ENCODE results near the gene LOC128125822.
A peak's percentile ranks its signal among the peaks of the same experiment; 100 is the strongest.
"Not testable (repeated sequence)": the region's sequence is repeated elsewhere in the genome, so short reads cannot be mapped to it uniquely, and the experiment has no call there.

Gene LOC128125822

DNA sequence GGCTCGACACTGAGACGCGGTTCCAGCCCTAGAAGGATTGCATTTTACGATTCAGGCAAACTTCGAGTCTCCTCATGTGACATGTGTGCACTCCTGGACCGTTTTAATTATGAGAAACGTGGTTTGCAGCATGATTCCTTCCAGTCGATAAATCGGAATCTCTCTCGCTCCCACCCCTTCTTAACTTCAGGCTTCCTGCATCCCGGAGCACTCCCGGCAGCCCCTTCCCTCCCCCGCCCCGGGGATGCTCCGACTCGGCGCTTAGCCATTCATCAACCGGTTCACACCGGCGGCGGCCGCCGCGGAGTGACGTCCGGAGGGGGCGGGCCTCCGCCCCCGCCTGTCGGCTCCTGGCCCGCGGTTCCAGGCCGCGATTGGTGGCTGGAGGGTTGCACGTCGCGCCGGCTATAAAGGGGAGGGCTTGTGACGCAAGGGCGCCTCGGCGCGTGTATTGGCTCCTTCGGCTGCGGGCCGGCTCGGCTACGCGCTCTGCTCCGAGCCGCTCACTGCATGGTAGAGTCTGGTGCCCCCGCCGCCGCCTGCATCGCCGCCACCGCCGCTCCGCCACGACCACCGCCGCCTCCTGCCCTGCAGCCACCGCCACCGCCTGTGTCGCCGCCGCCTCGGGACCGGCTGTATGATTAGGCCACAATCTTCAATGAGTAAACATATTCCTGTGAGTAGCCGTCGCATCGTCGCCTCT, at the start of gene LOC128125822, which contains the start of gene PTP4A1:
Gene LOC128125822 (plus strand): TSS at position 437 of the 703 bp plus-strand sequence.
Gene PTP4A1 (plus strand): TSS at position 437 of the 703 bp plus-strand sequence. CDS start 4,401 bp downstream, outside the sequence.
- DNase-seq (ENCODE audit: low read depth) = peak; percentile 93

DNA sequence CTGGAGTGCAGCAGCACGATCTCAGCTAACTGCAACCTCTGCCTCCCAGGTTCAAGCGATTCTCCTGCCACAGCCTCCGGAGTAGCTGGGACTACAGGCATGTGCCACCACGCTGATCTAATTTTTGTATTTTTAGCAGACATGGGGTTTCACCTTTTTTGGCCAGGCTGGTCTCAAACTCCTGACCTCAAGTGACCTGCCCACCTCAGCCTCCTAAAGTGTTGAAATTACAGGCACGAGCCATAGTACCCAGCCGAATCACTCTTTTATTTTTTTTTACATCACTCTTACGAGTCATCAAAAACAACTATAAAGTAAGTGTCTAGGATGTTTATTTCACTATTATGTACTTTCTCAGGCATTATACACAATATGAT, 49.4 kb upstream of the LOC128125822 start:
- DNase-seq (ENCODE audit: low read depth) = not testable (repeated sequence)

DNA sequence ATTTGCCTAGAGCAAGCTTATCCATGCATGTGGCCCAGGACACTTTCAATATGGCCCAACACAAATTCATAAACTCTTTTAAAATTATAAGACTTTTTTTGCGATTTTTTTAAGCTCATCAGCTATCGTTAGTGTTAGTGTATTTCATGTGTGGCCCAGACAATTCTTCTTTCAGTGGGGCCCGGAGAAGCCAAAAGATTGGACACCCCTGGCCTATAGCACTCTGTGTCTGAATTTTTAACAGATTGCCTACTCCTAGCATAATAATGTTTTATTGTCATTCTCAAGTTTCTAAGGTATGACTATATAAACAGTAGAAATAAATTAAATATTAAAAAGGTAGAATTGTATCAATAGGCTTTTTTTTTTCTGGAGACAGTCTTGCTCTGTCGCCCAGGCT, 48.6 kb upstream of the LOC128125822 start:
- no peak for DNase-seq (ENCODE audit: low read depth)

DNA sequence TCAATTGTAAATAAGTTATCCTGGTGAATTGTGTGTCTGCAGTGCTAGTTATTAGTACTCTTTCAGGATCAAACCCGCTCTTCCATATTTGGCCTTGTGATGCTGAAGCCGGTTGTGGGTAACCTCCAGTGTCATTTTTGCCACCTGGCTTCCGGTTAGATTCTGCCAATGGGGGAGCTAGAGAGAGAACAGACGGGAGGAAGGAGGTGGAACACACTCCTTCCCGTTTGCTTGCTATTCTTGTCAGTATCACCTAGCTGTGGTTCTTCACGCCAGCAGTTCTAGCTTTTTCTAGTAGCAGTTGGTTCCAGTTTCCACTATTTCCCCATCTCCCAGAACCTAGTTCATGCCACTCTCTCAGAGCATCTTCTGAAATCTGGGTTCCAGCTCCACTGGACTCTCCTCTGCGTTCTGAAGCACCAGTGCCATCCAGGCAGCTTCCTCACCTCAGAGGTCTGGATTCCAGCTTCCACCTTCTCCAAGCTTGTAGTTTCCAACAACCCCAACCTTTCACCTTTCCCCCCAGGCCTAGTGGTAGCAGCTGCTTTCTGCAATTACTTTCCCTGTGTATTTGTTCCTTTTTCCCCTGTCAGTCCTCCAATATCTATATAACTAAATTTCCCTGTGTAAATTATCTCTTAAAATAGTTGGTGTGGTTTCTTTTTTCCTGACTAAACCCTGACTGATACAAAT, 46.9 kb upstream of the LOC128125822 start:
- no peak for DNase-seq (ENCODE audit: low read depth)

- no peak for DNase-seq (ENCODE audit: low read depth)
These were observed 45.3 kb upstream of the LOC128125822 start for GRCh38 chr6:63526931-63527330.

DNA sequence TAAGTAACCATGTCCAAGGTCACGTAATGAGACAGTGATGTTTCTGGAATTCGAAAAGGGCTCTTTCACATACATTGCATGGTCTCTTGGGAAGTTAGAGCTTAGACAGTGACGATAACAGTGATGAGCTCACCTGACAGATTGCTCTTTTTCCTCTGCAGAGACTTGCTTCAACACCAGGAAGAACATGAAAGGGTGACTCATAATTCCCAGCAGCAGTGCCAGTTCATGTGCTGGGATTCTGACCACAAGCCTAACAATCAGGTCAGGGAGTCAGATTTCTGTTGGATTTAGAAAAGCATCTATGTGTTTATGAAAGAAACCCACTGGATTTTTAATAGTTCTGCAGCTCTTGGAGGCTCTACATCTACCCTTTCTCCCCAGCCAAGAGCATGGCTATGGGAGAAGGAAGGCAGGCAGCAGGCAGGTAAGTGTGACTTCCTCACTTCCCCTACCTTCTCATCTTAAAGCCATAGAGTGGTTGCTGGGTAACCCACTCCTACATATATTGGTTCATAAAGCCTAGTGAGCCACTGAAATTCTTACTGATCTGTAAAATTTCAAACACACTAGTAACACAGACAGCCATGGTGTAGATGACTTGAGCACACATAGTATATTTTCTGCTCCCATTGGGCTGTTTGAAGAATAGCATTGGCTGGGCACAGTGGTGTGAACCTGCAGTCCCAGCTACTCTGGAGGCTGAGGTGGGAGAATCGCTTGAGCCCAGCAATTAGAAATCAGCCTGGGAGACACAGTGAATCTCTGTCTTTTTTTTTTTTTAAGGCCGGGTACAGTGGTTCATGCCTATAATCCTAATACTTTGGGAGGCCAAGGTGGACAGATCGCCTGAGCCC, 44.4 kb upstream of the LOC128125822 start:
- no peak for DNase-seq (ENCODE audit: low read depth)

GRCh38 chr6:63529498-63529897, 42.8 kb upstream of the LOC128125822 start:
- DNase-seq (ENCODE audit: low read depth) = no peak

DNA sequence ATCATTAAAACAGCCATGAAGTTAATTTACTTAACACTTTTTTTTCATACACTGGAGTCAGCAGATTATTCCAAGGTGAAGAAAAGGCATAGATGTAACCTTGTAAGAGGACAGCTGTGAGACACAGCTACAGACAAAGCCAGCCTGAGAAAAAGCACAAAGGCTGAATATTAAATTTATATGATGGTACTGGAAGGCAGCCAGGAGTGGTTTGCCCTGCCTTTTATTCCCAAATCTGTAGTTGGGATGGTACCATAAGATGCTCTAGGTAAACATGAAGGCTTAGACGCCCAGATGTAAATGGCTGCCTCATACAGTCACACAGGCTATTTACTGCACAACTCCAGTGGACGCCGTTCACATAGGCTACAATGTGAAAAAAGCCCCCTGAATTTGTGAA, 42.1 kb upstream of the LOC128125822 start:
- DNase-seq (ENCODE audit: low read depth) = no peak

DNA sequence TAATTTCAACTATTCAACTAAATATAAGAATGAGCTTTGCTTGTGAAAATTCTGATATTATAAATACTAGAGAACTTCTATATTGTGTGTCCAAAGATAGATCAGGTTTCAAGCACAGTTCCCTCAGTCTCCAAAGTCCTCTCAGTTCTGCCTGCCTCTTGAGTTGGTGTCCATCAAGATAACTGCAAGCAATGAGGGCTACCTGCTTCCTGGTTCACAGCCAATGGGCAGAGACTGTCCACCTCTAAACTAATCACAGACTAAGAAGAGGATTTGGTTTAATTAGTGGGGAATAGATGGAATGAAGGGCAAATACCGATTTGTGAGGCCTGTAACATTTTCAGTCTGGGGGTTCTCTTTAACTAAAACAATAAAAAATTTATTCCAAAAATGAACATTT, 41.3 kb upstream of the LOC128125822 start:
- no peak for DNase-seq (ENCODE audit: low read depth)

GRCh38 chr6:63533026-63533425, 39.3 kb upstream of the LOC128125822 start:
- no peak for DNase-seq (ENCODE audit: low read depth)

GRCh38 chr6:63533952-63534351, 38.3 kb upstream of the LOC128125822 start:
- DNase-seq (ENCODE audit: low read depth) = no peak

DNA sequence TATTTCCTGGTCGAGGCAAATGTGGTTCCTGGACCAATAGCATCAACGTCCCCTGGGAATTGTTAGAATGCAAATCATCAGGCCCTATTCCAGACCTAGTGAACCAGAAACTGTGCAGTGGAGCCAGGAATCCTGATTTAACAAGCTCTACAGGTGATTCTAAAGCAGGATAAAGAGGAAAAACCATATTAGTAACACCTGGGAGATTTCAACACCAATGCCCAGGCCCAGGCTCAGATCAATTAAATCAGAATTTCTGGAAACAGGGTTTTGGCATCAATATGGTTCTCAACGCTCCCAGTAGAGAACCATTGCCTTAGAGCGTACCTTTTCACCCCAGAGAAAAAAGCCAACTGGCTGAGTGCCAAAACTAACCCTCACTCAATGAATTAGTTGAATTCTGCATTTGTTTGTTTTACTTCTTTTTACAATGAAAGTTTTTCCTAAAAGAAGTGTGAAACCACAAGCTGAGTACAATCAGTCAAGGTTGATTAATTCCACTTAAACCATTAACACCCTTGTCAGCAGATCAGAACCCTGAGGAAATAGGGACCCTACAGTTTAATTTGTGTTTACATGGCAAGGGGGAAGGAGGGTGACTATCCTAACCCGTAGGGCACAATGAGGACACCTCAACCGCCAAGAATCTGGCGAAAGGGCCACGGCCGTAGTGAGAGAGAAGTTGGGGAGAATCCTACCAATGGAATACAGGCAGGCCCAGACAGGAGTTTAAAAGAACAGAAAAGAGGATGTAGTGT, 34.9 kb upstream of the LOC128125822 start:
- DNase-seq (ENCODE audit: low read depth) = no peak

DNA sequence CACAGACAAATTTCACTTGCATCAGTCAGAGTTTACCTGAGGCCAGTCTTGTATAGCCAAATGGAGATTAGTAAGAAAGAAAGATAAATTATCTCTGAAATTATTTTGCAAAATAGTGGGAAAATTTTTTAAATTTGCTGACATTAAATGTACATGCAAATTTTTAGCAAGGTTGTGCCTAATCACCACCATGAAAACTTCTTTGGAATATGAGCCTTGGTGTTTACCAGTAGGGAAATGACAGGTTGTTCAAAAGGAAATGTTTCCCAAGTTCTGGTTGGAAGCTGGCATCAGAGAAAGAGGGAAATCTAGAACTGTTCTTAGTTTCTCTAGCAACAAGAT, 34.4 kb upstream of the LOC128125822 start:
- no peak for DNase-seq (ENCODE audit: low read depth)

DNA sequence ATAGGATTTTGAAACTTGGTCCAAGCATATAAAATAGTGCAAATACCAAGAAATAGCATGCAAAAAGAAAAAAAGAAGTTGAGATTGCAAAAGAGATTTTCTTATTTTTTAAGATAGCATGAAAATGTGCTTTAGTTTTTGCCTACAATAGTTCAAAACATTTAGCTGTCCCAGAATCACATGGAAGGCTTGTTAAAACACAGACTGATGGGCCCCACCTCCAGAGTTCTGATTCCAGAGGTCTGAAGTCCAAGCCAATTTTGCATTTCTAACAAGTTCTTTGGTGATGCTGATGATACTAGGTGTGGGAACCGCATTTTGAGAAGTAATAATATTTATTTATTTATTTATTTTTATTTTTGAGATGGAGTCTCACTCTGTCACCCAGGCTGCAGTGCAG, 33.7 kb upstream of the LOC128125822 start:
- DNase-seq (ENCODE audit: low read depth) = no peak

DNA sequence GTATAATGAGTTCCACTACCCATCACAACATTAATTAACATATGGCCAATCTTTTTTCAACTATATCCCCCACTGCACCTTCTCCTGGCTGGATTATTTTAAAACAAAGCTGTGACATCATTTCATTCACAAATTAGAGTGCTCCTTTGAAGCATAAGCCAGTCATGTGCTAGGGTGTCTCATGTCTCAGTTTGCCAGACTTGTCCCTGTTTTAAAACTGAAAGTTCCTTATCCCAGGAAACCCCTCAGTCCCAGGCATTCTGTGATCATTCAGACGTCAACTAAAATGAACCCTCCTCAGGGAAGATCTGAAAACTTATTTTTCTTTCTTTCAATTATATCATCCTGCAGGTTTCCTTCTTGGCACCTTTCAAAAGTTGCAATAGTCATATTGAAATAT, 29.3 kb upstream of the LOC128125822 start:
- no peak for DNase-seq (ENCODE audit: low read depth)

DNA sequence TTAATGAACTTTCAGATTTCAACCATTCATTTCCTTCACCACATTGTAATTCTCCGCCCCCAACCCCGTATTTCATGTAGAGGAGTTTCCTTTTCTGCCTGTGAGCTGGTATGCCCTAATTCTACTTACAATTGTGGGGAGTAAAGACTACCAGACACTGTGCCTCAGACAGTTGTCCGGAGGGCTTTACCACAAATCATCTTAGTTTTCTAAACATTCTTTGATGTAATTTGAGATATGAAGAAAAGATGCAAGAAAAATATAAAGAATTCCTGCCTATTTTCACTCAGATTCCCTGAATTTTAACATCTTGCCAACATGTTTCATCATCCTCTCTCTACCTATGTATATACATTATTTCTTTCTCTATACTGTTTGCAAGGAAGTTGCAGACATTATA, 28.3 kb upstream of the LOC128125822 start:
- no peak for DNase-seq (ENCODE audit: low read depth)

- DNase-seq (ENCODE audit: low read depth) = no peak
These were observed 26.0 kb upstream of the LOC128125822 start for GRCh38 chr6:63546236-63546635.

DNA sequence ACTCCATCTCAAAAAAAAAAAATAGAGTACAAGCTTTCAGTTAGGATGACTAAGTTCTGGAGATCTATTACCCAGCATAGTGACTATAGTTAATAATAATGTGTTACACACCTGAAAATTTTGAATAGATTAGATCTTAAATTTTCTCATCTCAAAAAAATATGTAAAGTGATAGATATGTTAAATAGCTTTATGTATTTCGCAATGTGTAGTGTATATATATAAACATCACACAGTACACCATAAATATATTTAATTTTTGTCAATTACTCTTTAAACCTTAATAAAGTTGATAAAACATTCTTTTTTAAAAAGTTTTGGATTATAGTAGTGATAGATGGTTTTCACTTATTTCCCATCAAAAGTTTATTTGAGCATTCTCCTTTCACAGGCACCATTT, 25.6 kb upstream of the LOC128125822 start:
- DNase-seq (ENCODE audit: low read depth) = no peak

GRCh38 chr6:63549076-63549475, 23.2 kb upstream of the LOC128125822 start:
- DNase-seq (ENCODE audit: low read depth) = no peak

DNA sequence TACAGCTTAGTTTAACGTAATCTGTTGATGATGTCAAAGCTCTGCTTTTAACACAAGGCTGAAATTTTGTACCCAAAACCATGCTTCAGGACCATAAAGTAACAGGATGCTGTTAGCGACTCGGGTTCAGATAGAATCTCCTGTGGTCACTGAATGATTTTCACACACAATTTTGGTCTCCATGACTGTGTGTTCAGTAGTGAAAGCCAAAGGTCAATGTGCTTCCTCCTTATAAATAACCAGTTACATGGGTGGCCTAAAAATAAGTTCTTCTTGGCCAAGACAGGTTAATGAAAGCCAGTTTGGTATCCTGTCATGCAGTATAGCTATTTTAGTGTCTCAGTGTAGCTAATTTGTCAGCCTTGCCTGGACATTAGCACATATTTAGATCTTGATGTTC, 19.1 kb upstream of the LOC128125822 start:
- DNase-seq (ENCODE audit: low read depth) = no peak

- DNase-seq (ENCODE audit: low read depth) = no peak
These were observed 18.4 kb upstream of the LOC128125822 start for GRCh38 chr6:63553900-63554299.

DNA sequence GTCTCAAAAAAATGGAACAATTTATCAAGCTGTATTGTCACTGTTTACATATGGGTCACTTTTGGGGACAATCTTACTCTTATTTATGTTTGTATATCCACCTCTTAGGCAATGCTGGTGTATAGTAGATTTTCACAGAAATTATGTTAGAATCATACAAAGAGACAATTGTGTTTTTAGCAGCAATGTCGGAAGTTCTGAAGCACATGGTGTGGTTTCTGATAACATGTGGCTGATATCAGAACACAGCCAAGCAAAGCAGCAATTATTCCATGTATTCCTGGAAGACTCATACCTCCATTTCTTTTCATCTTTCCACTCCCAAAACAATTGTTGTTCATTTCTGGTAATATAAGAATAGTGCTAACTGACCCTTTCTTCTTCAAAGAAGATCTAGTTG, 17.5 kb upstream of the LOC128125822 start:
- no peak for DNase-seq (ENCODE audit: low read depth)

Measured in activated gamma-delta T cell treated with anti-CD3 and anti-CD28 coated beads, Interleukin-2, amount 50 U/mL, for 16 hours (primary cell).